ENCODE results near the gene SCN9A. TPM values are rescaled to one million over a fixed set of nuclear protein-coding genes. Genes with fewer than 3 reads are reported as not detected.

The SCN9A gene
- total RNA-seq, 1 experiment from 2014 or later: 1.3 TPM

DNA sequence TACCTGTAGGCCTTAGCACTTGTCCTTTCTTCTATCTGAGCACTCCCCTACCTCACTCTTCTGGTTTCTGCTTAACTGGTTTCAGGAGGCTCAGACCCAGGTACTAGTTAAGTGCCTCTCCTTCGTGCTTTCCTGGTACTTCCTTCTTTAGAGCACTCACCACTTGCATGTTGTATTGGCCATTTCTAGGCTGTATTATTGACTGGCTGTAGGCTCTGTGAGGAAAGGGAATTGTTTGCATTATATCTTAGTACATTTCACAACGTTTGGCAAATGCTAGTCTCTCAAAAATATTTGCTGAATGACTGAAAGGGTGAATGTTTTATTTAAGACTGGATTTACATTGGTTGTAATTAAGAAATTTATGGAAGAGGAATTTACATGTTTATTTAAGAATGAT, 212.0 kb downstream of the SCN9A start:
- TF ChIP-seq, protein P1, sequence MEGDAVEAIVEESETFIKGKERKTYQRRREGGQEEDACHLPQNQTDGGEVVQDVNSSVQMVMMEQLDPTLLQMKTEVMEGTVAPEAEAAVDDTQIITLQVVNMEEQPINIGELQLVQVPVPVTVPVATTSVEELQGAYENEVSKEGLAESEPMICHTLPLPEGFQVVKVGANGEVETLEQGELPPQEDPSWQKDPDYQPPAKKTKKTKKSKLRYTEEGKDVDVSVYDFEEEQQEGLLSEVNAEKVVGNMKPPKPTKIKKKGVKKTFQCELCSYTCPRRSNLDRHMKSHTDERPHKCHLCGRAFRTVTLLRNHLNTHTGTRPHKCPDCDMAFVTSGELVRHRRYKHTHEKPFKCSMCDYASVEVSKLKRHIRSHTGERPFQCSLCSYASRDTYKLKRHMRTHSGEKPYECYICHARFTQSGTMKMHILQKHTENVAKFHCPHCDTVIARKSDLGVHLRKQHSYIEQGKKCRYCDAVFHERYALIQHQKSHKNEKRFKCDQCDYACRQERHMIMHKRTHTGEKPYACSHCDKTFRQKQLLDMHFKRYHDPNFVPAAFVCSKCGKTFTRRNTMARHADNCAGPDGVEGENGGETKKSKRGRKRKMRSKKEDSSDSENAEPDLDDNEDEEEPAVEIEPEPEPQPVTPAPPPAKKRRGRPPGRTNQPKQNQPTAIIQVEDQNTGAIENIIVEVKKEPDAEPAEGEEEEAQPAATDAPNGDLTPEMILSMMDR (conservative IDR thresholded peaks at IDR 0.05): no peak
- Histone ChIP-seq H2BK20ac (ENCODE audit: low read depth, low read length, poor library complexity, severe bottlenecking) (no peak overlapping the region), H3K4me1 (ENCODE audit: insufficient read depth, low read length) (no peaks in the 10 kb centered on the region), H2AK5ac (ENCODE audit: insufficient read length, low read length) (no peak overlapping the region), H4K8ac (replicated peaks; ENCODE audit: insufficient read length, low read depth, low read length) (no peak overlapping the region), H3K4me2 (ENCODE audit: insufficient read depth, insufficient read length, low read length) (no peak overlapping the region), H2BK120ac (ENCODE audit: low read depth, low read length, poor library complexity, severe bottlenecking) (no peak overlapping the region), H3K79me2 (ENCODE audit: insufficient read depth, low read length) (no peaks in the 10 kb centered on the region), H4K91ac (ENCODE audit: insufficient read length, low read depth, low read length) (no peak overlapping the region), H3K79me1 (ENCODE audit: insufficient read depth, low read depth, low read length, poor library complexity, severe bottlenecking) (no peaks in the 10 kb centered on the region), H2BK12ac (ENCODE audit: insufficient read length, low read depth, low read length) (no peak overlapping the region), H3K27me3 (ENCODE audit: insufficient read depth, low read length) (no peaks in the 10 kb centered on the region), H2BK15ac (ENCODE audit: low read depth, low read length) (no peak overlapping the region), H4K20me1 (ENCODE audit: control insufficient read depth, insufficient read depth, insufficient read length) (no peaks in the 10 kb centered on the region), H3K18ac (ENCODE audit: insufficient read length, low read depth, low read length) (no peak overlapping the region), H2AFZ (ENCODE audit: low read length) (no peak overlapping the region), H3K4ac (ENCODE audit: low read depth, low read length) (no peak overlapping the region), H3K23me2 (ENCODE audit: insufficient read length, low read depth, low read length, poor library complexity, severe bottlenecking) (no peaks in the 10 kb centered on the region), H3K56ac (ENCODE audit: insufficient read length, low read depth, low read length) (no peak overlapping the region), H3T11ph (ENCODE audit: low read length) (no peak overlapping the region), H3K14ac (ENCODE audit: insufficient read depth, low read length) (no peak overlapping the region), H3K27ac (ENCODE audit: insufficient read length, low read depth, low read length) (no peak overlapping the region), H3K23ac (ENCODE audit: insufficient read length, low read depth, low read length) (no peak overlapping the region), H3K9me3 (ENCODE audit: control insufficient read depth, low read depth, low read length) (no peaks in the 10 kb centered on the region), H2BK5ac (ENCODE audit: insufficient read length, low read length) (no peak overlapping the region), H4K5ac (ENCODE audit: insufficient read length, low read depth, low read length) (no peak overlapping the region), H3K9ac (ENCODE audit: extremely low read depth, insufficient read length, low read length) (no peak overlapping the region)
- H3K9me3 Mint-ChIP-seq: no peaks in the 10 kb centered on the region
- H3K4me3 Mint-ChIP-seq: no peak overlapping the region
- no peaks in the 10 kb centered on the region for H3K27me3 Mint-ChIP-seq (ENCODE audit: low read depth)
- WGBS (ENCODE audit: extremely low coverage, insufficient read length, low lambda C conversion rate): no CpG with 5 or more reads among the region's 2 CpGs
- no peak for DNase-seq
- H3K36me3 Mint-ChIP-seq (ENCODE audit: insufficient read depth in 1 of 3, low read depth in 3 of 3): no peaks in the 10 kb centered on the region
- H3K27ac Mint-ChIP-seq: no peak overlapping the region
- H3K4me1 Mint-ChIP-seq: peaks cover 0 to 5% of the 10 kb centered on the region in 2 experiments; a peak in 1 of 4 replicates

Data from H9 (cell line).